GM20431 (cell line): ENCODE data around the gene SCT.

Experiments
- in situ Hi-C: fragments of 300-500 bp; cut with MseI, MboI; formaldehyde crosslinking; loops from one replicate; pipeline ENCODE4 v1.15.0; 2020; ENCODE audit warnings: low sequenced_read_pairs; ENCODE audit not compliant: unreplicated experiment

SCT gene

GRCh38 chr11:645536-645935 is 18.6 kb upstream of the SCT start:
- in situ Hi-C loops: no loop called here

GRCh38 chr11:643849-644738 is 17.1 kb upstream of the SCT start:
- in situ Hi-C loops: no loop called here

- in situ Hi-C loops: no loop called here
Observed at GRCh38 chr11:643366-643765, 16.4 kb upstream of the SCT start.

- in situ Hi-C loops: no loop called here
Observed at GRCh38 chr11:641806-642370, 14.9 kb upstream of the SCT start.

- in situ Hi-C loops: no loop called here
Observed at GRCh38 chr11:640021-640706, 13.2 kb upstream of the SCT start.

GRCh38 chr11:639332-639955 is 12.5 kb upstream of the SCT start:
- in situ Hi-C loops: no loop called here

- in situ Hi-C loops: no loop called here
Observed at GRCh38 chr11:638631-639331, 11.8 kb upstream of the SCT start.

- in situ Hi-C loops: no loop called here
Observed at GRCh38 chr11:637593-638521, 10.9 kb upstream of the SCT start.

GRCh38 chr11:637333-637592 is 10.3 kb upstream of the SCT start:
- in situ Hi-C loops: no loop called here

GRCh38 chr11:636511-637332 is 9.7 kb upstream of the SCT start, which contains the start of gene DRD4:
DRD4 (plus strand) TSS chr11:637269; CDS start chr11:637305, 36 bp downstream.
- in situ Hi-C loops: no loop called here

- in situ Hi-C loops: no loop called here
Observed at GRCh38 chr11:635945-636510, 9.0 kb upstream of the SCT start.

GRCh38 chr11:630871-631270 is 3.9 kb upstream of the SCT start:
- in situ Hi-C loops: no loop called here

- in situ Hi-C loops: no loop called here
Observed at GRCh38 chr11:629237-629583, 2.2 kb upstream of the SCT start.

GRCh38 chr11:628056-628455 is 1.1 kb upstream of the SCT start:
- in situ Hi-C loops: no loop called here

GRCh38 chr11:627308-627576 is 261 bp upstream of the SCT start:
- in situ Hi-C loops: no loop called here

- in situ Hi-C loops: no loop called here
Observed at GRCh38 chr11:625636-626268, 1.2 kb downstream of the SCT start.

GRCh38 chr11:624705-625635 is 2.0 kb downstream of the SCT start, which contains the start of gene CDHR5:
CDHR5 (minus strand) TSS chr11:624955; CDS start chr11:624902, 53 bp downstream.
- in situ Hi-C loops: no loop called here
